GM12878 (cell line): ENCODE results near the gene PCSK5. TPM values are rescaled to one million over a fixed set of nuclear protein-coding genes. Genes with fewer than 3 reads are reported as not detected.

Experiments used
- ATAC-seq: fragments of 200-7000 bp; cut with Tn5 transposase; 3 replicates; pipeline ENCODE4 v1.9.1; 2020; ENCODE audit warnings: mild to moderate bottlenecking, moderate library complexity
- BruUV-seq: library from RNA; stranded (reverse); fragments of 400-500 nt; replicated peaks from 2 replicates; lab custom pipeline; 2021; lab: Mats Ljungman, UMichigan
- CTCF ChIA-PET: fragments of 300-600 bp; sonication (Branson Sonifier 250); formaldehyde crosslinking; extraction: SDS; loops from one replicate; lab custom pipeline; 2021; ENCODE audit warnings: inconsistent platforms; lab: Yijun Ruan, JAX
- POLR2A ChIA-PET: fragments of 350-600 bp; formaldehyde crosslinking; extraction: SDS; loops from one replicate; lab custom pipeline; 2021; ENCODE audit warnings: inconsistent platforms; lab: Charles Lee
- RAD21 ChIA-PET: fragments of 300-600 bp; sonication (Branson Sonifier 250); formaldehyde crosslinking; loops from one replicate; lab custom pipeline; 2023; ENCODE audit warnings: antibody characterized with exemption; ENCODE audit not compliant: unreplicated experiment; lab: Charles Lee
- SMC1A ChIA-PET: fragments of 300-600 bp; sonication (Branson Sonifier 250); formaldehyde crosslinking; loops from one replicate; lab custom pipeline; 2023; ENCODE audit not compliant: unreplicated experiment, uncharacterized antibody; lab: Charles Lee
- DNase-seq: peaks from one replicate; pipeline ENCODE4 v3.0.0-alpha.2; 2011; ENCODE audit warnings: low read depth, low spot score
- FAIRE-seq: peaks from 3 replicates; lab custom pipeline; 2011; peaks lifted over from hg19 to GRCh38; lab: Jason Lieb, UNC
- H2AFZ ChIP-seq: 2 replicates; pipeline ENCODE4 v1.6.0; 2011; ENCODE audit warnings: low read depth, low read length, control low read depth; ENCODE audit not compliant: control insufficient read depth
- H3K27ac ChIP-seq: 2 replicates; pipeline ENCODE4 v1.5.1; 2011; ENCODE audit warnings: control low read depth; ENCODE audit not compliant: control insufficient read depth, insufficient read depth
- H3K27me3 ChIP-seq, 2 experiments: replicated peaks in 1 of 2; 2 replicates each; pipeline versions ENCODE4 v1.6.0 to v1.6.1; 2011; ENCODE audit warnings: low read length in 1 of 2; ENCODE audit not compliant: control insufficient read depth in 2 of 2, insufficient read depth in 2 of 2
- H3K36me3 ChIP-seq, 2 experiments: 2 replicates each; pipeline ENCODE4 v1.5.1; 2011; ENCODE audit warnings: low read length in 1 of 2; ENCODE audit not compliant: control insufficient read depth in 2 of 2, insufficient read depth in 2 of 2
- H3K4me1 ChIP-seq: 2 replicates; pipeline ENCODE4 v1.6.1; 2011; ENCODE audit warnings: mild to moderate bottlenecking, low read length, moderate library complexity, mixed read lengths; ENCODE audit not compliant: control insufficient read depth, insufficient read depth
- H3K4me2 ChIP-seq: 2 replicates; pipeline ENCODE4 v1.6.0; 2011; ENCODE audit warnings: control low read depth; ENCODE audit not compliant: control insufficient read depth, insufficient read depth
- H3K4me3 ChIP-seq: fragments of 200-600 bp; sonication (generic); 2 replicates; pipeline ENCODE4 v1.5.1; 2016
- H3K79me2 ChIP-seq: 2 replicates; pipeline ENCODE4 v1.6.0; 2011; ENCODE audit warnings: low read length; ENCODE audit not compliant: control insufficient read depth, insufficient read depth
- H3K9ac ChIP-seq: 2 replicates; pipeline ENCODE4 v1.8.0; 2011; ENCODE audit warnings: low read length, control low read depth, mixed read lengths; ENCODE audit not compliant: control insufficient read depth, insufficient read depth
- H3K9me3 ChIP-seq: replicated peaks from 3 replicates; pipeline ENCODE4 v1.5.1; 2011; ENCODE audit warnings: mild to moderate bottlenecking, low read length; ENCODE audit not compliant: control insufficient read depth, insufficient read depth
- H4K20me1 ChIP-seq: 2 replicates; pipeline ENCODE4 v1.6.0; 2011; ENCODE audit not compliant: control insufficient read depth, insufficient read depth
- HDAC2 ChIP-seq: fragments of 200-600 bp; sonication (generic); IDR thresholded peaks from 2 replicates; pipeline ENCODE4 v1.6.1; 2017
- MEF2B ChIP-seq: fragments of 450-650 bp; IDR thresholded peaks from 2 replicates; pipeline ENCODE4 v1.6.1; 2018; ENCODE audit warnings: mild to moderate bottlenecking, moderate library complexity; ENCODE audit not compliant: partially characterized antibody, poor library complexity, severe bottlenecking
- SIN3A ChIP-seq: IDR thresholded peaks from 2 replicates; pipeline ENCODE4 v1.6.1; 2012; ENCODE audit warnings: low read depth, low read length, improper control_type of control experiment
- WRNIP1 ChIP-seq: IDR thresholded peaks from 2 replicates; pipeline ENCODE4 v1.6.1; 2011; ENCODE audit warnings: low read depth, low read length, improper control_type of control experiment, borderline replicate concordance
- ZNF24 ChIP-seq: fragments of 450-650 bp; IDR thresholded peaks from 2 replicates; pipeline ENCODE4 v1.6.1; 2017; ENCODE audit warnings: antibody characterized with exemption, mild to moderate bottlenecking
- WGBS: methylation state at CpG from one replicate; pipeline ENCODE4 v1.1.6; 2016; ENCODE audit warnings: low lambda C conversion rate; ENCODE audit not compliant: insufficient replicate concordance, insufficient coverage; ENCODE audit errors: missing lambda C conversion rate; 5-methylcytosine and 5-hydroxymethylcytosine counted together
- in situ Hi-C: fragments of 300-500 bp; cut with MboI; formaldehyde crosslinking; loops from 9 replicates; pipeline ENCODE4 v1.14.3; 2018; ENCODE audit warnings: mixed read lengths
- intact Hi-C: fragments of 100-400 bp; cut with micrococcal nuclease; formaldehyde crosslinking; loops from one replicate; pipeline ENCODE4 v1.14.2; 2022; ENCODE audit not compliant: unreplicated experiment
- polyA plus RNA-seq, 11 experiments: library from polyadenylated mRNA; depleted of rRNA in 4 of 11; unstranded in 6 of 11; stranded (reverse) in 5 of 11; fragments of >200 nt; fragmentation: Nextera tagmentation in 4 of 11; fragmentation: Illumina TruSeq in 1 of 11; extraction: Ambion mirVana in 4 of 11; extraction: Trizol in 1 of 11; gene quantifications; 1 replicate in 1 of 11; 2 replicates in 10 of 11; pipeline versions ENCODE4 v1.2.1 to v1.2.3, GENCODE V29; 2011 to 2016; ENCODE audit warnings: inconsistent platforms in 2 of 11, missing spikeins in 2 of 11, low read depth in 1 of 11
- total RNA-seq, 4 experiments: library from RNA; depleted of rRNA in 3 of 4; stranded (reverse); fragments of >200 nt in 3 of 4; fragmentation: Illumina TruSeq in 1 of 4; extraction: Trizol in 1 of 4; gene quantifications; 2 replicates each; pipeline versions ENCODE4 v1.2.1 to v1.2.3, GENCODE V29; 2013 to 2021
- TF ChIP-seq, protein P1 (sequence below): fragments of 450-650 bp; IDR thresholded peaks from 2 replicates; pipeline ENCODE4 v1.6.1; 2017; ENCODE audit warnings: low read depth, mild to moderate bottlenecking, moderate library complexity
- TF ChIP-seq, protein P2 (sequence below): IDR thresholded peaks from 2 replicates; pipeline ENCODE4 v1.6.1; 2012; ENCODE audit warnings: low read depth, low read length, improper control_type of control experiment

The PCSK5 gene
- total and polyA plus RNA-seq, 10 of the 15 experiments (the other 5 are each of a cell fraction or from before 2014, with no cell fraction given), result 0.01 to 0.13 (median 0.04) TPM; not detected in 3

DNA sequence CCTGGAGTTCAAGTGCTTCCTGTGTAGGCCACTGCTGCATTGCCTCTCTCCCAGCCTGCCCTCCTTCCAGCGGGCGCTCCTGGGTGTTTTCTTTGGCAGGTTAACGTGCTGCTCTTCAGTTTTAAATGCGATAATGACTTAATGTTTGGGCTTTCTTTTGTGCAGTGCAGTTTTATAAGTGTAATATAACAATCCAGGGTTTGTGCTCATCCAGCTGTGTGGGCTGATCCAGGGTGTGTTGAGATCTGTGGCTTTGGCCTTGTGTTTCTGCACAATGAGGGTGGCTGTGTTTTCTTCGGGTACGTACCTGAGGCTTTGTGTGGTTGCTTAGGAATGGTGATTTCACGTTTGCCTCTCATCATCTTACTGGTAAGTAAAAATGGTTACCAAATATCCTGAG lies 50.6 kb downstream of the PCSK5 start:
- H3K27me3 ChIP-seq, result no peaks in the 10 kb centered on the region
- H3K9me3 ChIP-seq, result no peaks in the 10 kb centered on the region
- no TSS peak for BruUV-seq
- no peak overlapping the region for H3K4me2 ChIP-seq
- no peaks in the 10 kb centered on the region for H3K79me2 ChIP-seq
- ChIA-PET CTCF (no interaction called here), SMC1A (no interaction called here)
- no peaks in the 10 kb centered on the region for H4K20me1 ChIP-seq
- intact Hi-C loops, result no loop called here
- no peak for ATAC-seq
- TF ChIP-seq WRNIP1 (no peak), HDAC2 (no peak), MEF2B (no peak), ZNF24 (no peak), SIN3A (no peak)
- TF ChIP-seq, protein P1, sequence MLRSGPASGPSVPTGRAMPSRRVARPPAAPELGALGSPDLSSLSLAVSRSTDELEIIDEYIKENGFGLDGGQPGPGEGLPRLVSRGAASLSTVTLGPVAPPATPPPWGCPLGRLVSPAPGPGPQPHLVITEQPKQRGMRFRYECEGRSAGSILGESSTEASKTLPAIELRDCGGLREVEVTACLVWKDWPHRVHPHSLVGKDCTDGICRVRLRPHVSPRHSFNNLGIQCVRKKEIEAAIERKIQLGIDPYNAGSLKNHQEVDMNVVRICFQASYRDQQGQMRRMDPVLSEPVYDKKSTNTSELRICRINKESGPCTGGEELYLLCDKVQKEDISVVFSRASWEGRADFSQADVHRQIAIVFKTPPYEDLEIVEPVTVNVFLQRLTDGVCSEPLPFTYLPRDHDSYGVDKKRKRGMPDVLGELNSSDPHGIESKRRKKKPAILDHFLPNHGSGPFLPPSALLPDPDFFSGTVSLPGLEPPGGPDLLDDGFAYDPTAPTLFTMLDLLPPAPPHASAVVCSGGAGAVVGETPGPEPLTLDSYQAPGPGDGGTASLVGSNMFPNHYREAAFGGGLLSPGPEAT, result no peak
- TF ChIP-seq, protein P2, sequence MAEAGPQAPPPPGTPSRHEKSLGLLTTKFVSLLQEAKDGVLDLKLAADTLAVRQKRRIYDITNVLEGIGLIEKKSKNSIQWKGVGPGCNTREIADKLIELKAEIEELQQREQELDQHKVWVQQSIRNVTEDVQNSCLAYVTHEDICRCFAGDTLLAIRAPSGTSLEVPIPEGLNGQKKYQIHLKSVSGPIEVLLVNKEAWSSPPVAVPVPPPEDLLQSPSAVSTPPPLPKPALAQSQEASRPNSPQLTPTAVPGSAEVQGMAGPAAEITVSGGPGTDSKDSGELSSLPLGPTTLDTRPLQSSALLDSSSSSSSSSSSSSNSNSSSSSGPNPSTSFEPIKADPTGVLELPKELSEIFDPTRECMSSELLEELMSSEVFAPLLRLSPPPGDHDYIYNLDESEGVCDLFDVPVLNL, result no peak
- TF ChIP-seq, all 136 proteins: peak for 0
- ChIA-PET POLR2A (no interaction called here), RAD21 (no interaction called here)
- no peak overlapping the region for H3K9ac ChIP-seq
- no peak for FAIRE-seq
- H3K4me1 ChIP-seq, result no peaks in the 10 kb centered on the region
- no peaks in the 10 kb centered on the region for H3K36me3 ChIP-seq
- no peak overlapping the region for H3K27ac ChIP-seq
- in situ Hi-C loops, result no loop called here
- no peak for DNase-seq
- no peak overlapping the region for H3K4me3 ChIP-seq
- WGBS, result 44% methylated on average over 7 of the region's 7 CpGs
- H2AFZ ChIP-seq, result no peak overlapping the region
